GM12872 (cell line): ENCODE results near the gene GLI3.

Source experiments
- CTCF ChIP-seq: IDR thresholded peaks from 3 replicates; pipeline ENCODE4 v1.5.1; 2011; ENCODE audit warnings: low read depth, mild to moderate bottlenecking, low read length, moderate library complexity; ENCODE audit not compliant: insufficient read depth

Gene GLI3

GRCh38 chr7:42010751-42011150 lies 226.3 kb downstream of the GLI3 start:
- TF ChIP-seq CTCF: no peak

- no peak for TF ChIP-seq CTCF
Observed at GRCh38 chr7:42006801-42007513, 230.1 kb downstream of the GLI3 start.

GRCh38 chr7:42002654-42003053 lies 234.4 kb downstream of the GLI3 start:
- TF ChIP-seq CTCF: no peak

GRCh38 chr7:41999736-42000283 lies 237.2 kb downstream of the GLI3 start:
- no peak for TF ChIP-seq CTCF

- no peak for TF ChIP-seq CTCF
Observed at GRCh38 chr7:41998041-41998440, 239.0 kb downstream of the GLI3 start.

- no peak for TF ChIP-seq CTCF
Observed at GRCh38 chr7:41997151-41997550, 239.9 kb downstream of the GLI3 start.

GRCh38 chr7:41996381-41997035 lies 240.5 kb downstream of the GLI3 start:
- TF ChIP-seq CTCF: no peak
